HepG2 (cell line): ENCODE results near the gene COPZ2. TPM values are rescaled to one million over a fixed set of nuclear protein-coding genes. Genes with fewer than 3 reads are reported as not detected.

ENCODE experiments used
- ATF7 ChIP-seq, 2 experiments: fragments of 450-650 bp in 1 of 2; sonication (generic) in 1 of 2; formaldehyde crosslinking in 1 of 2; IDR thresholded peaks; 2 replicates each; pipeline versions ENCODE4 v1.4.0 to v1.6.1; 2016 to 2020; ENCODE audit warnings: antibody characterized with exemption in 1 of 2, mild to moderate bottlenecking in 1 of 2, missing genetic modification reagents in 1 of 2
- BHLHE40 ChIP-seq: IDR thresholded peaks from 2 replicates; pipeline ENCODE4 v1.6.1; 2011; ENCODE audit warnings: low read length, improper control_type of control experiment
- PRDM10 ChIP-seq: sonication (generic); formaldehyde crosslinking; IDR thresholded peaks from 2 replicates; pipeline ENCODE4 v1.4.0; 2020; ENCODE audit warnings: low read depth, missing genetic modification reagents
- SNAPC2 ChIP-seq: sonication (generic); formaldehyde crosslinking; IDR thresholded peaks from 2 replicates; pipeline ENCODE4 v1.8.1; 2022; ENCODE audit warnings: mild to moderate bottlenecking, missing genetic modification reagents
- SP5 ChIP-seq: IDR thresholded peaks from 2 replicates; pipeline ENCODE4 v1.6.1; 2016; ENCODE audit warnings: low read depth, borderline replicate concordance
- ZNF24 ChIP-seq: fragments of 450-650 bp; IDR thresholded peaks from 2 replicates; pipeline ENCODE4 v1.6.1; 2017; ENCODE audit warnings: antibody characterized with exemption, mild to moderate bottlenecking
- ZNF414 ChIP-seq: sonication (generic); formaldehyde crosslinking; IDR thresholded peaks from 2 replicates; pipeline ENCODE4 v1.5.0; 2020; ENCODE audit warnings: missing genetic modification reagents
- polyA plus RNA-seq, 8 experiments: library from polyadenylated mRNA; depleted of rRNA in 3 of 8; stranded (reverse) in 7 of 8; unstranded in 1 of 8; fragments of >200 nt; fragmentation: Illumina TruSeq in 4 of 8; extraction: Trizol in 4 of 8; gene quantifications; 2 replicates each; pipeline versions ENCODE4 v1.2.1 to v1.2.3, GENCODE V29; 2011 to 2016; ENCODE audit warnings: low read depth in 4 of 8, missing spikeins in 1 of 8, mixed read lengths in 1 of 8; ENCODE audit not compliant: insufficient read depth in 1 of 8
- total RNA-seq, 5 experiments: library from RNA; depleted of rRNA; stranded (reverse); fragments of >200 nt; fragmentation: Illumina TruSeq; extraction: Trizol; gene quantifications; 2 replicates each; pipeline ENCODE4 v1.2.3, GENCODE V29; 2016; ENCODE audit warnings: low read depth in 1 of 5
- TF ChIP-seq, protein P1 (sequence below): sonication (generic); formaldehyde crosslinking; IDR thresholded peaks from 2 replicates; pipeline ENCODE4 v1.5.0; 2020; ENCODE audit warnings: mild to moderate bottlenecking, missing genetic modification reagents, borderline replicate concordance
- TF ChIP-seq, protein P2 (sequence below): sonication (generic); formaldehyde crosslinking; IDR thresholded peaks from 2 replicates; pipeline ENCODE4 v1.4.0; 2020; ENCODE audit warnings: mild to moderate bottlenecking, missing genetic modification reagents

Gene COPZ2
- total and polyA plus RNA-seq, 2 of the 13 experiments (the other 11 are each of a cell fraction or from before 2014, with no cell fraction given) = 0.61 to 1.5 TPM

DNA sequence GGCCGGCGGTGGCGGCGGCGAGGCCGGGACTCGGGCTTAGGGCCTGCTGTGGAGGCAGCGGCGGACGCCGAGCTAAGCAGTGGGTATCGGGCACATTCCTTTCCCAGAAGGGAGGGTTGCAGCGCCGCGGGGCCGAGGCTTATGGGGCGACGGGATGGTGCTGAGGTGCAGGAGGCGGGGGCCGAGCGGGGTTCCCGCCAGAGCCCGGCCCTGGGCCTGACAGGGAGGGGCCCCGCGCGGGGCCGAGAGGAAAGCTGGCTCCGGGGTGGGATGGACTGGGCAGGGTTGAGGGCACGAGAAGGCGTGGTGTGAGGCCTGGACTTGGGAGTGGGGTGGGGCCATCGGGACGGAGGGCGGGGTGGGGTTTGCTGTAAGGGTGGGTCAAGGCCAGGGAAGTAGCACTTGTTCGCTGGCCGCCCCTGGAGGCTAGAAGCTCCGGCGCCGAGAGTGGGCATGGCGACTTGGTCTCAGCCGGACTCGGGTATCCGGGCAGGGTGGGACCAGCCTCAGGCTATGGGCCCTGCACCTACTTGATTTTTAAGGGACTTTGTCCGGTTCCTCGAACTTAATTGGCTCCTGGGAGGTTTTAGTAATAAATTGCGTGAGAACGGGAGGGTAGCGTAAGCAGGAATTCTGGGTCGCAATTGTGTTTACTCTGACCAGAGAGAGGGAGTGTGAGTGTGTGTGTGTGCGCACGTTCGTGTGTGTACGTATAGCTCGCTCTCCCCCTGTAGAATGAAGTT, 11.0 kb upstream of the COPZ2 start (continued):
- TF ChIP-seq, protein P1, sequence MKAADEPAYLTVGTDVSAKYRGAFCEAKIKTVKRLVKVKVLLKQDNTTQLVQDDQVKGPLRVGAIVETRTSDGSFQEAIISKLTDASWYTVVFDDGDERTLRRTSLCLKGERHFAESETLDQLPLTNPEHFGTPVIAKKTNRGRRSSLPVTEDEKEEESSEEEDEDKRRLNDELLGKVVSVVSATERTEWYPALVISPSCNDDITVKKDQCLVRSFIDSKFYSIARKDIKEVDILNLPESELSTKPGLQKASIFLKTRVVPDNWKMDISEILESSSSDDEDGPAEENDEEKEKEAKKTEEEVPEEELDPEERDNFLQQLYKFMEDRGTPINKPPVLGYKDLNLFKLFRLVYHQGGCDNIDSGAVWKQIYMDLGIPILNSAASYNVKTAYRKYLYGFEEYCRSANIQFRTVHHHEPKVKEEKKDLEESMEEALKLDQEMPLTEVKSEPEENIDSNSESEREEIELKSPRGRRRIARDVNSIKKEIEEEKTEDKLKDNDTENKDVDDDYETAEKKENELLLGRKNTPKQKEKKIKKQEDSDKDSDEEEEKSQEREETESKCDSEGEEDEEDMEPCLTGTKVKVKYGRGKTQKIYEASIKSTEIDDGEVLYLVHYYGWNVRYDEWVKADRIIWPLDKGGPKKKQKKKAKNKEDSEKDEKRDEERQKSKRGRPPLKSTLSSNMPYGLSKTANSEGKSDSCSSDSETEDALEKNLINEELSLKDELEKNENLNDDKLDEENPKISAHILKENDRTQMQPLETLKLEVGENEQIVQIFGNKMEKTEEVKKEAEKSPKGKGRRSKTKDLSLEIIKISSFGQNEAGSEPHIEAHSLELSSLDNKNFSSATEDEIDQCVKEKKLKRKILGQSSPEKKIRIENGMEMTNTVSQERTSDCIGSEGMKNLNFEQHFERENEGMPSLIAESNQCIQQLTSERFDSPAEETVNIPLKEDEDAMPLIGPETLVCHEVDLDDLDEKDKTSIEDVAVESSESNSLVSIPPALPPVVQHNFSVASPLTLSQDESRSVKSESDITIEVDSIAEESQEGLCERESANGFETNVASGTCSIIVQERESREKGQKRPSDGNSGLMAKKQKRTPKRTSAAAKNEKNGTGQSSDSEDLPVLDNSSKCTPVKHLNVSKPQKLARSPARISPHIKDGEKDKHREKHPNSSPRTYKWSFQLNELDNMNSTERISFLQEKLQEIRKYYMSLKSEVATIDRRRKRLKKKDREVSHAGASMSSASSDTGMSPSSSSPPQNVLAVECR = peak; percentile 85
- peak; percentile 30; the same call in 1 of the 2 replicates for TF ChIP-seq SNAPC2 (CRISPR knock-in tag)
- TF ChIP-seq PRDM10 (CRISPR knock-in tag) = peak; percentile 78
- no peak for TF ChIP-seq ATF7 (IDR thresholded peaks at IDR 0.05)
- TF ChIP-seq ATF7 (CRISPR knock-in tag; IDR thresholded peaks at IDR 0.05) = no peak
- TF ChIP-seq BHLHE40 = peak; percentile 80
- peak; percentile 37; the same call in 1 of the 2 replicates for TF ChIP-seq ZNF24
- TF ChIP-seq, protein P2, sequence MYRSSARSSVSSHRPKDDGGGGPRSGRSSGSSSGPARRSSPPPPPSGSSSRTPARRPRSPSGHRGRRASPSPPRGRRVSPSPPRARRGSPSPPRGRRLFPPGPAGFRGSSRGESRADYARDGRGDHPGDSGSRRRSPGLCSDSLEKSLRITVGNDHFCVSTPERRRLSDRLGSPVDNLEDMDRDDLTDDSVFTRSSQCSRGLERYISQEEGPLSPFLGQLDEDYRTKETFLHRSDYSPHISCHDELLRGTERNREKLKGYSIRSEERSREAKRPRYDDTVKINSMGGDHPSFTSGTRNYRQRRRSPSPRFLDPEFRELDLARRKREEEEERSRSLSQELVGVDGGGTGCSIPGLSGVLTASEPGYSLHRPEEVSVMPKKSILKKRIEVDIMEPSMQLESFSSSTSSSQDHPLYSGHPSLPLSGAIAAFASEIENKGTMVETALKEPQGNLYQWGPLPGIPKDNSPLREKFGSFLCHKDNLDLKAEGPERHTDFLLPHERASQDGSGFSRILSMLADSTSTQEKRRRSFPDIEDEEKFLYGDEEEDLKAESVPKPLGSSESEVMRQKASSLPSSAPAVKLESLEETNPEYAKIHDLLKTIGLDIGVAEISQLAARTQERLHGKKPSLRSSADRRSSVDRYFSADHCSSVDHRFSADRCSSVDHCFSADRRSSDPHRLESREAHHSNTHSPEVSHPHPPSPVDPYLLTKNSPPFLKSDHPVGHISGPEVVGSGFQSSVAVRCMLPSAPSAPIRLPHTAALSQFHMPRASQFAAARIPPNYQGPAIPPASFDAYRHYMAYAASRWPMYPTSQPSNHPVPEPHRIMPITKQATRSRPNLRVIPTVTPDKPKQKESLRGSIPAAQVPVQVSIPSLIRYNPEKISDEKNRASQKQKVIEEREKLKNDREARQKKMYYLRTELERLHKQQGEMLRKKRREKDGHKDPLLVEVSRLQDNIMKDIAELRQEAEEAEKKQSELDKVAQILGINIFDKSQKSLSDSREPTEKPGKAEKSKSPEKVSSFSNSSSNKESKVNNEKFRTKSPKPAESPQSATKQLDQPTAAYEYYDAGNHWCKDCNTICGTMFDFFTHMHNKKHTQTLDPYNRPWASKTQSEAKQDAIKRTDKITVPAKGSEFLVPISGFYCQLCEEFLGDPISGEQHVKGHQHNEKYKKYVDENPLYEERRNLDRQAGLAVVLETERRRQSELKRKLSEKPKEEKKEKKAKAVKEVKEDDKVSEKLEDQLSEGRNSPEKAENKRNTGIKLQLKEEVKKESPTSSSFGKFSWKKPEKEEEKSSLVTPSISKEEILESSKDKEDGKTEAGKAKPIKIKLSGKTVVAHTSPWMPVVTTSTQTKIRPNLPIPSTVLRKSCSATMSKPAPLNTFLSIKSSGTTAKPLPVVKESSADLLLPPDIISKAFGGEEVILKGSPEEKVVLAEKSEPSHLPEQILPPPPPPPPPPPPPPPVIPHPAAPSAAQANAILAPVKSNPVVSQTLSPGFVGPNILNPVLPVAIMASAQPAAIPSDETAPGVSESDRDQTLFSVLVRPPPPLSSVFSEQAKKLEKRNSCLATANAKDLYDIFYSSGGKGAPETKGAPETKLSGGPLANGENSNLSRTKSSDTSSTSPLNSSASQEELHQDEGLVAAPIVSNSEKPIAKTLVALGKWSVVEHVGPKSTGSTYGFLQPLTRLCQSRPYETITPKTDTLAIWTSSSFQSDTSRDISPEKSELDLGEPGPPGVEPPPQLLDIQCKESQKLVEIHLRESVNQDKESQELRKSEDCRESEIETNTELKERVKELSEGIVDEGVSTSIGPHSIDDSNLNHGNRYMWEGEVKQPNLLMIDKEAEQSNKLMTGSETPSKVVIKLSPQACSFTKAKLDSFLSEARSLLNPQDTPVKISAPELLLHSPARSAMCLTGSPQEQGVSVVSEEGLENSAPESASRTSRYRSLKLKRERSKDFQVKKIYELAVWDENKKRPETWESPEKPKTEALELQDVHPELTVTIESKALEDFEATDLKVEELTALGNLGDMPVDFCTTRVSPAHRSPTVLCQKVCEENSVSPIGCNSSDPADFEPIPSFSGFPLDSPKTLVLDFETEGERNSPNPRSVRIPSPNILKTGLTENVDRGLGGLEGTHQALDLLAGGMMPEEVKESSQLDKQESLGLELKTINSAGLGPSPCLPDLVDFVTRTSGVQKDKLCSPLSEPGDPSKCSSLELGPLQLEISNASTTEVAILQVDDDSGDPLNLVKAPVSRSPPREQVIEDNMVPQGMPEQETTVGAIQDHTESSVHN (CRISPR knock-in tag) = no peak
- peak; percentile 77 for TF ChIP-seq SP5 (CRISPR knock-in tag)
- TF ChIP-seq ZNF414 (CRISPR knock-in tag) = no peak
